ENCODE measurements around the gene RADX.

GRCh38 chrX:106613277-106613676 lies 1.5 kb downstream of the RADX start:
- TF ChIP-seq TAF1 (IDR thresholded peaks at IDR 0.05; ENCODE audit: borderline replicate concordance, insufficient read depth, low read length), result no peak
- no peak for TF ChIP-seq REST (IDR thresholded peaks at IDR 0.05; ENCODE audit: insufficient read depth in 1 of 2, low read depth in 2 of 2, low read length in 2 of 2)
- no peak for TF ChIP-seq POLR2AphosphoS5 (IDR thresholded peaks at IDR 0.05; ENCODE audit: low read depth, low read length)
- TF ChIP-seq SIN3A (IDR thresholded peaks at IDR 0.05; ENCODE audit: borderline replicate concordance, insufficient read depth, low read length), result no peak
